H9 (cell line): ENCODE data around the gene PXN. TPM values are rescaled to one million over a fixed set of nuclear protein-coding genes. Genes with fewer than 3 reads are reported as not detected.

Experiments
- DNase-seq: peaks from one replicate; pipeline ENCODE4 v3.0.0-alpha.2; 2017
- H2AFZ ChIP-seq: one replicate; pipeline ENCODE4 v1.6.1; 2013; ENCODE audit warnings: mild to moderate bottlenecking, low read length, control low read depth, moderate library complexity
- H2AK5ac ChIP-seq: 2 replicates; pipeline ENCODE4 v1.6.1; 2013; ENCODE audit warnings: low read length, control low read depth, mixed read lengths; ENCODE audit not compliant: insufficient read length
- H2BK120ac ChIP-seq: one replicate; pipeline ENCODE4 v1.6.1; 2013; ENCODE audit warnings: low read depth, mild to moderate bottlenecking, low read length, control low read depth, inconsistent platforms; ENCODE audit not compliant: poor library complexity, severe bottlenecking
- H2BK12ac ChIP-seq: 2 replicates; pipeline ENCODE4 v1.6.1; 2013; ENCODE audit warnings: low read length, control low read depth, mixed read lengths, low read depth; ENCODE audit not compliant: insufficient read length
- H2BK15ac ChIP-seq: 2 replicates; pipeline ENCODE4 v1.6.1; 2013; ENCODE audit warnings: low read depth, low read length, control low read depth
- H2BK20ac ChIP-seq: one replicate; pipeline ENCODE4 v1.6.1; 2013; ENCODE audit warnings: low read depth, mild to moderate bottlenecking, low read length, control low read depth, inconsistent platforms; ENCODE audit not compliant: poor library complexity, severe bottlenecking
- H2BK5ac ChIP-seq: 2 replicates; pipeline ENCODE4 v1.6.1; 2013; ENCODE audit warnings: low read length, control low read depth, mixed read lengths; ENCODE audit not compliant: insufficient read length
- H3K14ac ChIP-seq: 2 replicates; pipeline ENCODE4 v1.6.1; 2013; ENCODE audit warnings: low read length, control low read depth; ENCODE audit not compliant: insufficient read depth
- H3K18ac ChIP-seq: 2 replicates; pipeline ENCODE4 v1.6.1; 2013; ENCODE audit warnings: low read depth, mild to moderate bottlenecking, mixed read lengths, low read length, control low read depth; ENCODE audit not compliant: insufficient read length
- H3K23ac ChIP-seq: 2 replicates; pipeline ENCODE4 v1.6.1; 2013; ENCODE audit warnings: low read length, control low read depth, mixed read lengths, low read depth; ENCODE audit not compliant: insufficient read length
- H3K23me2 ChIP-seq: 2 replicates; pipeline ENCODE4 v1.6.1; 2013; ENCODE audit warnings: low read depth, mild to moderate bottlenecking, mixed read lengths, low read length, control low read depth; ENCODE audit not compliant: insufficient read length, poor library complexity, severe bottlenecking
- H3K27ac ChIP-seq: 2 replicates; pipeline ENCODE4 v1.5.1; 2013; ENCODE audit warnings: low read length, control low read depth, mixed read lengths, low read depth; ENCODE audit not compliant: insufficient read length
- H3K27me3 ChIP-seq: 2 replicates; pipeline ENCODE4 v1.6.1; 2013; ENCODE audit warnings: low read length, control low read depth, inconsistent platforms; ENCODE audit not compliant: insufficient read depth
- H3K4ac ChIP-seq: 2 replicates; pipeline ENCODE4 v1.6.1; 2013; ENCODE audit warnings: low read depth, mild to moderate bottlenecking, control low read depth, inconsistent platforms, low read length, moderate library complexity
- H3K4me1 ChIP-seq: 2 replicates; pipeline ENCODE4 v1.6.1; 2013; ENCODE audit warnings: low read length, control low read depth, inconsistent platforms; ENCODE audit not compliant: insufficient read depth
- H3K4me2 ChIP-seq: 2 replicates; pipeline ENCODE4 v1.6.1; 2013; ENCODE audit warnings: low read length, control low read depth, mixed read lengths; ENCODE audit not compliant: insufficient read length, insufficient read depth
- H3K56ac ChIP-seq: 2 replicates; pipeline ENCODE4 v1.6.1; 2013; ENCODE audit warnings: low read depth, mild to moderate bottlenecking, mixed read lengths, low read length, control low read depth; ENCODE audit not compliant: insufficient read length
- H3K79me1 ChIP-seq: 2 replicates; pipeline ENCODE4 v1.6.1; 2013; ENCODE audit warnings: low read depth, mild to moderate bottlenecking, moderate library complexity, low read length, control low read depth, inconsistent platforms; ENCODE audit not compliant: insufficient read depth, poor library complexity, severe bottlenecking
- H3K79me2 ChIP-seq: 2 replicates; pipeline ENCODE4 v1.6.1; 2013; ENCODE audit warnings: low read length, control low read depth, inconsistent platforms; ENCODE audit not compliant: insufficient read depth
- H3K9ac ChIP-seq: 2 replicates; pipeline ENCODE4 v1.6.1; 2013; ENCODE audit warnings: low read length, control low read depth, mixed read lengths; ENCODE audit not compliant: insufficient read length; ENCODE audit errors: extremely low read depth
- H3K9me3 ChIP-seq: one replicate; pipeline ENCODE4 v1.6.1; 2013; ENCODE audit warnings: low read depth, low read length, inconsistent platforms; ENCODE audit not compliant: control insufficient read depth
- H3T11ph ChIP-seq: one replicate; pipeline ENCODE4 v1.6.1; 2013; ENCODE audit warnings: mild to moderate bottlenecking, low read length, control low read depth, inconsistent platforms
- H4K20me1 ChIP-seq: one replicate; pipeline ENCODE4 v1.6.1; 2013; ENCODE audit not compliant: control insufficient read depth, insufficient read length, insufficient read depth
- H4K5ac ChIP-seq: 2 replicates; pipeline ENCODE4 v1.6.1; 2013; ENCODE audit warnings: low read depth, mild to moderate bottlenecking, mixed read lengths, low read length, control low read depth; ENCODE audit not compliant: insufficient read length
- H4K8ac ChIP-seq: replicated peaks from 2 replicates; pipeline ENCODE4 v1.6.1; 2013; ENCODE audit warnings: low read length, control low read depth, mixed read lengths, low read depth; ENCODE audit not compliant: insufficient read length
- H4K91ac ChIP-seq: 2 replicates; pipeline ENCODE4 v1.6.1; 2013; ENCODE audit warnings: low read depth, mild to moderate bottlenecking, moderate library complexity, mixed read lengths, low read length, control low read depth; ENCODE audit not compliant: insufficient read length
- H3K27ac Mint-ChIP-seq, 3 experiments: 2 replicates in 2 of 3; 3 replicates in 1 of 3; pipeline ENCODE4 v1.8.0; 2020 to 2021; ENCODE audit warnings: mixed read lengths in 3 of 3, mild to moderate bottlenecking in 1 of 3, moderate library complexity in 1 of 3
- H3K27me3 Mint-ChIP-seq: 2 replicates; pipeline ENCODE4 v1.8.0; 2021; ENCODE audit warnings: low read depth, mild to moderate bottlenecking, moderate library complexity, mixed read lengths
- H3K36me3 Mint-ChIP-seq, 3 experiments: 2 replicates in 2 of 3; 3 replicates in 1 of 3; pipeline ENCODE4 v1.8.0; 2020 to 2021; ENCODE audit warnings: low read depth in 3 of 3, mixed read lengths in 3 of 3; ENCODE audit not compliant: insufficient read depth in 1 of 3
- H3K4me1 Mint-ChIP-seq, 2 experiments: 2 replicates each; pipeline ENCODE4 v1.8.0; 2020; ENCODE audit warnings: mixed read lengths in 2 of 2
- H3K4me3 Mint-ChIP-seq, 2 experiments: 2 replicates in 1 of 2; 3 replicates in 1 of 2; pipeline ENCODE4 v1.8.0; 2020 to 2021; ENCODE audit warnings: mild to moderate bottlenecking in 2 of 2, mixed read lengths in 2 of 2, moderate library complexity in 1 of 2
- H3K9me3 Mint-ChIP-seq, 2 experiments: 2 replicates in 1 of 2; 3 replicates in 1 of 2; pipeline ENCODE4 v1.8.0; 2020; ENCODE audit warnings: mild to moderate bottlenecking in 2 of 2, mixed read lengths in 2 of 2, moderate library complexity in 1 of 2
- CTCF ChIP-seq: fragments of 200-600 bp; sonication (generic); conservative IDR thresholded peaks from 3 replicates; pipeline ENCODE4 v1.8.0; 2021; ENCODE audit warnings: antibody characterized with exemption, mild to moderate bottlenecking
- WGBS: extraction: QIAGEN DNeasy Blood & Tissue Kit; methylation state at CpG from one replicate; pipeline ENCODE4 v1.1.7; 2013; ENCODE audit warnings: missing lambda C conversion rate, low lambda C conversion rate, mixed read lengths; ENCODE audit not compliant: insufficient read length; ENCODE audit errors: extremely low coverage; 5-methylcytosine and 5-hydroxymethylcytosine counted together
- total RNA-seq: library from RNA; stranded (reverse); gene quantifications from 2 replicates; pipeline ENCODE4 v1.2.1, GENCODE V29; 2021

The PXN gene
- total RNA-seq, 1 experiment from 2014 or later: 92.8 TPM

- no peak overlapping the region for H2BK15ac ChIP-seq
- H3K4me1 Mint-ChIP-seq: peaks cover 5 to 11% of the 10 kb centered on the region in 2 experiments; a peak in 3 of 4 replicates
- H3K79me1 ChIP-seq: no peaks in the 10 kb centered on the region
- no peaks in the 10 kb centered on the region for H3K27me3 Mint-ChIP-seq
- no peak overlapping the region for H3T11ph ChIP-seq
- no peak overlapping the region for H2BK5ac ChIP-seq
- no peak for TF ChIP-seq CTCF
- H4K20me1 ChIP-seq: peaks cover 5% of the 10 kb centered on the region
- H3K23ac ChIP-seq: no peak overlapping the region
- H2BK12ac ChIP-seq: no peak overlapping the region
- no peak overlapping the region for H3K4ac ChIP-seq
- no peak overlapping the region for H2AFZ ChIP-seq
- no peaks in the 10 kb centered on the region for H3K79me2 ChIP-seq
- H2BK20ac ChIP-seq: no peak overlapping the region
- H3K9ac ChIP-seq: no peak overlapping the region
- no peaks in the 10 kb centered on the region for H3K23me2 ChIP-seq
- no CpG with 5 or more reads among the region's 10 CpGs for WGBS
- H3K14ac ChIP-seq: no peak overlapping the region
- H3K27me3 ChIP-seq: no peaks in the 10 kb centered on the region
- no peaks in the 10 kb centered on the region for H3K4me1 ChIP-seq
- no peak overlapping the region for H3K27ac ChIP-seq
- H3K18ac ChIP-seq: no peak overlapping the region
- H4K5ac ChIP-seq: no peak overlapping the region
- H3K56ac ChIP-seq: no peak overlapping the region
- H3K4me2 ChIP-seq: no peak overlapping the region
- H2BK120ac ChIP-seq: no peak overlapping the region
- H4K91ac ChIP-seq: no peak overlapping the region
- H3K36me3 Mint-ChIP-seq: peaks cover 29 to 45% (median 41%) of the 10 kb centered on the region in 3 experiments
- peaks cover 1 to 4% of the 10 kb centered on the region in 2 experiments; a peak in 2 of 5 replicates for H3K9me3 Mint-ChIP-seq
- H3K27ac Mint-ChIP-seq: no peak overlapping the region
- no peak overlapping the region for H4K8ac ChIP-seq
- no peaks in the 10 kb centered on the region for H3K9me3 ChIP-seq
- H3K4me3 Mint-ChIP-seq: no peak overlapping the region
- no peak for DNase-seq
- H2AK5ac ChIP-seq: no peak overlapping the region
These were observed 59.3 kb downstream of the PXN start for GRCh38 chr12:120206228-120206627.
